Measurements from ENCODE around the gene GRID1.

Gene GRID1

DNA sequence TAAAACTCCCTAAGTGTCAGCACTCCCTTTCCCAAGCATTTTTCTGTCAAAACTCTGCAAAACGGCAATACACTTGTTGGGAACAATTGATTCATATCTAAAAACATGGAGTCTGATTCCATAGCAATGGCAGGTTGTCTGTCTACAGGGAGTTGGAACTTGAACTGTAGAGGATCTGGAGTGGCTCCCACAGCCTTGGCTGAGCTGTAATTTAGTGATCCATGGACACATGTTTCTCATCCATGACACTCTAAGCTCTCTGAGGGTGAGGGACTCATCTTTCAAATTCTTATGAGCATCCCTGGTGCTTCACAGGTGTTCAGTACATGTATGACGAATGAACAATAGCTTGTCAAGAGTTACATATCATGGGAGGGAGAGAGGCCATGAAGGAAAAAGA lies 466.1 kb downstream of the GRID1 start:
- DNase-seq = no peak

DNA sequence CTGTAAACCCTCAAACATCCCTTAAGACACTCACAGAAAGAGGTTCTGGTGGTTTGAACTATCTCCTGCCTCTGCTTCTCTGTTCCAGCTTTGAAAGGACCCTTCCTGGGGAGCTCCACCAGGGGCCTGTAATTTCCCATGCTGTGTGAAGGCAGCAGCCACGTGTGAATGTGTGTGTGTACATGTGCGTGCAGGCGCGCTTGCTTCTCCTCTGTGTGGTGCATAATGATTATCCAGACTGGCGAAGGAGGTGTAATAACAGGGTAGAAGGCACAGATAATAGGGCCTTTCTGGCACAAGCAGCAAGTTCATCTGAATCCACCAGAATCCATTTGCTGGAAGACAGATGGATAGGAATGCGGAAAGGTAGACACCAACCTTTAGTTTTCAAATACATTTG lies 466.5 kb downstream of the GRID1 start:
- DNase-seq = no peak

DNA sequence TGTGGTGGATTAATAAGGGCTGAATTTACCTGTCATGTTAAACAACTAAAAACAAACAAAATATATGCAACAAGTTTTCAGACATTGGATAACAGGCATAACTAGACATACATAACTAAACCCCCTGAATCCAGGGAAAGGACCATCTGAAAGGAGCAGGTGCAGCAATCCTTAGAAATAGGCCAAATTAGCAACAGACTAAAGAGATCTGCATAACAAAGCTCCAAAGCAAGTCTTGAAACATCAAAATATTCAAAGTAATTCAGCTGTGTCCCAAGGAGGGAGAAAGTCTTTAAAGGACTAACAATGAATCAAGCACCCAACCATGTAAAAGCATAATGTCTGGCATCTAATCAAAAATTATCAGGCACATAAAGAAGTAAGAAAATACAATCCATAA lies 475.1 kb downstream of the GRID1 start:
- no peak for DNase-seq

DNA sequence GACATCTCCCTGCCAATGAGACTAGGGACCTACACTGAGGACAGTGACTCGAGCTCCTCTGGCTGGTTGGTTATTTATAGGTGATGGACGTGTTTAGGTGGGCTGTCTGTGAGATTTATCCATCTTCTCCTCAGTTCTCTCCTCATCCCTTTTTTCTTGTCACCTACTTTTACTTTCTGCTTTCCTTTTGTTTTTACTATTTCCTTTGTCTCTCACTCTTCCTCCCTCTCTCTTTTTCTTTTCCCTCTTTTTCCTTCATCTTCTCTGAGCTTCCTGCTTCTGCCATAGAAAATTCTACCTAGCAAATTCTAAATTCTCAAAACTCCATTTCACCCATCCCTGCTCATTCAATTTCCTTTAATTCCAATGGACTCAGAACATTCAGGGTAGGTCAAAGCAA lies 478.0 kb downstream of the GRID1 start:
- DNase-seq = no peak

DNA sequence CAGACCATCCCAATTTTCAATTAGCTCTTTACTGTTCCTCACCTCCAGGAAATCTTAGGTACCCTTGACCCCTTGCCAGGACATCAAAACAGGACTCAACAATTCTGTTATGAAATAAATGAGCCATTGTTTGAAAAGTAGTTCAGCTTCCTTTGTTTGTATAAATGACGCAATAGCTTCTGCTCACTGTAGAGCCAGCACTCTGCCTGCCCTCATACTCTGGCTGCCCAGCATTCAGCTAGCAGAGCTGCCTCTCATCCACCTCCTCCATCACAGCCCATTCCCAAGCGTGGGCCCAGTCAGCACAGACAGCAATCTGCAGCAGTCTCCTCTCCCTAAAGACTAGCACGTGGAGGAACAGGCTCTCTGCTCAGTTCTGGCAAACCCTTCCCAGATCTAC lies 478.6 kb downstream of the GRID1 start:
- no peak for DNase-seq

DNA sequence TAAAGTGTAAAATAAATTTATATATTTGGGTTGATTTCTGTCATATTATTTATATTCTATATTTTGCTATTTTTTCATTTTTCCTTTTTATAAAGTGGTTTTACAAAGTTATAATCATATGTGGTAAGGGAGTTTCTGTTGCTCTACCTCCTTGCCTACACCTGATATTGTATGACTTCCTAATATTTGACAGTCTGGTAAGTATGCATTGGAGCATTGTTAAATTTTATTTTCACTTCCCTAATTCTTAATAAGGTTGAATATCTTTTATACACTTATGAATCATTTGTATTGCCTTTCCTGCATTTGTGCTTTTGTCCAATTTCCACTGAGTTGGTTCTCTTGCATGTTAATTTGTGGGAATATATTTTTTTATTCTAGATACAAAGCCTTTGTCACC lies 492.4 kb downstream of the GRID1 start:
- DNase-seq = no peak

DNA sequence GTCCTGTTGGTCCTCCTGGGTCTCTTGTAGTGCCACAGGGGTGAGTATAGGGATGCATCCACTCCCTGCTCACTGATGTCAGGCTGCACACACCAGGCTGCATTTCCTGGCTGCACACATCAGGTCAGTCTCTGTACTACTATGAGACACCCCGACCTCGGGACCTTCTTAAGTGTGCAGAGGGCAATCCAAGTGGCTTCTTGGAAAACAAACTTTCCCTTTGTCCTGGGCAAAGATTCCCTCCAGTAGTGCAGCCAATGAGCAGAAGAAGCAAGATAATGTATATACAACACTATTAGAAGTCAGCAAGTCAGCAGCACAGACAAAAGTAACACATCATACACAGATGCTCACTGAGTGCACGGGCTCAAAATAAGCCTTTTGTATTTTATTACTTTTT lies 493.5 kb downstream of the GRID1 start:
- no peak for DNase-seq

DNA sequence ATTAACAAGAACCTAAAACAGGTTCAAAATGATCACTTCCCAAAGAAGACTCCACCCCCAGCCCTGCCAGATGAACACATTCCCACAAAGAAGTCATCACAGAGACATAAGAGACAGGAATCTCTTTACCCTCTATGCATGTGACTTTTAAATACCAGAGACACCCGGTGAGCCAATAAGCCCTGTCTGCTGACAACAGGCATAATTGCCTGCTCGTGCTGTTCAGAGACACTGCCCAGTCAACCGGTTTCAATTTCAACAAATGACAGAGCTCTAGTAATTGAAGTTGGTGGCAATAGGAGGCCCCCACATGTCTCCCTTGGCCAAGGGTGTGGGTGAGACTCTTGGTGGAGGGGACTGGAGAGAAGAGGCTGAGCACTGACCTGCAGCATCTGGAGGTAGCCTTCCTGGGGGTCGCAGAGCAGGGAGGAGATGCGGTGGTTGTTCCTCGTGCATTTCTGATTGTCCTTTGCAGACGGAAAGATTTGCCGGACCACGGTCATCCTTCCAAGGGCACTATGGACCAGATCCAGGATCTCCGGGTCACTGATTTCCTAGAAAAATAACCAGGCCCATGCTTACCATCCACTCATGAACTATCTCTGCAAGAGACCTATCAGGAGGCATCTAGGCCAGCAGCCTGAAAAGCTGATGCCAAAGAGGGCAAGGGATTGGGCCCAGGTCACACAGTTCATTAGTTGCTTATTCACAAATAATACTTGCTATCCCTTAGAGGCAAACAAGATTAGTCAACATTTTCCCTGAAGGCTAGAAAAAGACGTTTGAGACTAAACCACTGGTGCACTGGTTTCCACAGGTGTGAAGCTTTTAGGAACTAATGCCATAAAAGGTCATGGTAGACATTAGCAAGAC lies 497.7 kb downstream of the GRID1 start:
- no peak for DNase-seq

DNA sequence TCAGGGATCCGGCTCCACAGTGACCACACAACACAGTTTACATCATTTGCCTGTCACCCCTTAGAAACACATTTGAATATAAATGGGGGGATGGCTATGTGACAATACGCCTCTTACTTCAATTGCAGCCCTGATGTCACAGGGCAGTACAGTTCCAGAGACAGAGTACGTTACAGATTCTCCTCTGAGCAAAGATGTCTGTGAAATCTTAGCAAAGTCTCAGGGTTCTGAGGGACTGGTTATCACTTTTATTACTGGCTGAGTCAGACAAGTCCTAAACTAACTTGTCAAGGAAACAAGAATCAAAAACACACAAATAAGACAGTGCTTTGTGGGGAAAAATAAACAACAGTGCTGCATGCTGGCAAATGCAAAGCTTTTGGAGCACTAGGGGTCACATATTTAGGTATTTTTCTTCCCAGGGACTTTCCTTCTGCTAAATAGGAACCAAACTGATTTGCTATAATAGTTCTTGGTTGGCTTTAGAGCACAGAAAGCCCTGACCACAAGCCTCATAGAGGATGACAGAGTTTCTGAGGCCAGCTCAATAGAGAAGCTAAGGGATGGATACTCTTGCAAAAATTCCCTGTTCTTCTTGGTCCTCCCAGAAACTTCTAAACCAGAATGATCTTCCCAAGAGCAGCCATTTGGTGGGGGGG lies 501.6 kb downstream of the GRID1 start:
- DNase-seq = no peak

DNA sequence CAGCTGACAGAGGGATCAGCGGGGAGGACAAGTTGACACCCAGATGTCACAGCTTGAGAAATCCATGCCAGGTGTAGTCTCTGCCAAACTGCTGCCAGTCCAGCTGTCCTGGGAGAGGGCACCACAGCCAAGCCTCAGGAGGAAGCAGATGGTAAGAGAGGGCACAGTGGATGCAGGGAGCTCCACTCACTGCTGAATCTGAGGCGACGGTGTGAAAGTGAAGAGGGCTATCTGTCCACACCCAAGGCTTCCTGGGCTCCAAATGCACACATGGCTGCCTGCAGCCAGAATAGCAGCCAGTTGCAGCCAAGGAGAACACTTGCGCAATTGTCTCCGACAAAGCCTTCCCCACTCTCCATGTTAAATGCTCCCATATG lies 502.4 kb downstream of the GRID1 start:
- no peak for DNase-seq

DNA sequence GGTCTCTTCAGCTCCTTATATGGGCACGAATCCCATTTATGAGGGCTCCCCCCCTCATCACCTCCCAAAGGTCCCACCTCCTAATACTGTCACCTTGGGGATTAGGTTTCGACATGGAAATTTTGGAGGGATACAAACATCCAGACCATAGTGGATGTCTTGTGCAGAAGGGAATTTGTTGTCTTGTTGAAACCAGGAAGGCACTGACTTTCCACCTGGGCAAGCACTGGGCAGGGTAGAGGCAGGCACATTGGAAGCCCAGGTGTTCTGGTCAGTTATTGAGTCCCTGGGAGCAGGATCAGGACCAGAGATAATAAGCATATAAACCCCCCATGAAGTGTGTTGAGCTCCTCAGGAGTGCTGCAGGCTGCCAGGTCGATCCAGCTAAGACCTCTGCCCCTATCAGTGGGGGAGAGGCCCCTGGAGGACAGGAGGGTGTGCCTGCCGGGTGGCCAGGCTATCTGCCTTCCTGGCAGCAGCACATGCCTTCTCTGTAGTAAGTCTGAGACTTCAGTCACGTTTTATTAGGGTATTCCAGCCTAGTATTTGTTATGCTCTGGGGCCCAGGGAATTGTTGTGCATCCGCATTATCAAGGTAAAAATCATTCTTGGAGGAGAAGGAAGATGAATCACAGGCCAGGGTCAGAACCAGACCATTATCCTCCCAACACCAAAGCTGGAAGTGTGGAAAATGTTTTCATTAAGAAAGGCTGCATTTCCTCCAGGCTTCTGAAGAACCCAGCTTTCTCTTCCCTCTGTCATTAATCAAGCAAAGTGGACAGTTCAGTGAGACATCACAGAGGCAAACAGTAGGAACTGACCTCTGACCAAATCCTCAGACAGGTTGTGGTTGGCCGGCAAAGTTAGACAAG lies 503.1 kb downstream of the GRID1 start:
- DNase-seq = no peak

DNA sequence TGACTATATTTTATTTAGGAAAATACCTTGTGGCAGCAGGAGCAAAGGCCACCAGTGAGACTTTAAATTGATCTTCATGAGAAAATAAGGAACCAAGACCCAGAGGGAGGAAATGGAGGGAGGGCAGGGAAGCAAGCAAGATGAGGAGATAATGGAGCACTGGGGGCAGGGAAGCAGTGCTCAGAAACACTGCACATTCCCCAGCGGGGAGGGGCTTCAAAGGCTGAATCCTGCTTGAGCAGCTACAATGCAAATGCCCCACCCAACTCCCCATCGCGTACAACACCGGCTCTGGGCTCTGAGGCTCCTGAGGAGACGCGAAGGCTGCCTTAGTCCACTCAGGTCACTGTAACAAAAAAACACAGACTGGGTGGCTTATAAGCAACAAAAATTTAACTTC lies 503.8 kb downstream of the GRID1 start:
- DNase-seq = no peak

DNA sequence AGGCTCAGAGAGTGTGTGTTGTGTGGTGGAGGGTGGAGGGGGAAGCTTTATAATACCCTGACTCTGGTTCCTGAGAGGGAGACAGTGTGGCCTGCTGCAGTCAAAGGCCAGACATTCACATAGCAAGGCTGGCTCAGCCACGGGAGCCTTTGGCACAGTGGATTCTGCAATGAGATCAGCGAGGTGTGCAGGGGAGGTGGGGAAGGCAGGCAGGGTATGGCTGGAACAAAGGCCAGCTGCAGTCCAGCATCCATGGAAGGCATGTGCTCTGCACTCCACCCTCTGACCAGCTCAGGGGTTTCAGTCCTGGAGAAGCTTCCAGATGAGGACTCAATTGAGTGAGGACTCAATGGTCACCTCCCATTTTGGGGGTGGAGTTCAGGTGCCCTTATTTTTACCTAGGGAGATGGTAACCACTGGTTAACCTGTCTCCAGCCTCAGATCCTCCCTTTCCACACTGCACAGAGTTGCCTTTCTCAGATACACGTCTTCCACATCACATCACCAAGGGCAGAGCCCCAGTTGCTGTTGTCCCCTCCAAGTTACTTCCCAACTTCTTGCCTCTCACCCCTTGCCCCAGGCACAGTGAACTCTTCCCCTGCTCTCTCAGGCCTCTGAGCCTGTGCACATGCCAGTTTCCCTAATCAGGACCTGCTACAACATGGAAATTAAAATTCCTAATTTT lies 504.9 kb downstream of the GRID1 start:
- DNase-seq = no peak

DNA sequence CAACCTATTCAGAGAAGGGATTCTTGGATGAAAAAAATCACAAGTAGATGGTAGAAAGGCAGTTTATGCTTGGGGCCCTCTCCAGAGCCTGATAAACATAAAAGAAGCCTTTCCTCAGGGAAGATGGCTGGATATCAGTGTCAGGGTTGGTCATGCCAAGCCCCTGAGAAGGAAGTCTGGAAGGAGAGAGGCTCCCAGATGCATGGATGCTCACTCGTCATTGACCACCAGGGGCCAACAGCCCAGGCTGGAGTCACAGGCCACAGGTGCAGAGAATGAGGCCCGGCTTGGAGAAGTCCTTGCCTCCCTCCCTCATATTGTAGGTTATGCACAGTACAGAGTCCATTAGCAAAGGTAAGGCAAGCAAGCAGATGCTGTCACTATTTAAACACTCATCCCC lies 506.7 kb downstream of the GRID1 start:
- DNase-seq = no peak

DNA sequence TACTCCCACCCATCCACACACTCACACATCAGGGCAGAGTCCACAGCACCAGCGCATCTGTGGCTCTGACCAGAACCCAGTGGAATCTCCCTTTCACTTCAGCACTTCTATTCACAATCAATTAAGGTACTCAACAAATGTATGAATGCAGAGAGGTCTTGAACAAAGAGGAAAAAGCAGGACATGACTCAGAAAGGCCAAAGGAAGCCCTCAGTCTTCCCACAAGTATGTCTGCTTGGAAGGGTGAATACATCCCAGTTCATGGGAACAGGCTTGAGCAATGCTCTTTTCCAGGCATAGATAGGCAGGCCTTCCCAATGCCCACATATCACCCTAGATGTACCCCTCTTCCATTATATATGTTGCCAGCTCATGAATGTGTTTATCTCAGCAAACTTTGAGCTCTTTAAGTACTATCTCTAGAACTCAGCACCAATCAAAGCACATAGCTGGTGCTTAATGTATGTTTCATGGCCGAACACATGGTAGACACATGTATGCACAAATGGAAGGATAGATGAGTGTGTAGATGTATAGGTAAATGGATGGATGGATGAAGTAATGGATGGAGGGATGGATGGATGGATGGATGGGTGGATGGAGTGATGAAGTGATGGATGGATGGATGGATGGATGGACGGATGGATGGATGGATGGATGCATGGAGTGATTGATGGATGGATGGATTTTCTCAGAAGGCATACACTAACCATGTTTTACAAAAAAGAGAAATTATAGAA lies 507.6 kb downstream of the GRID1 start:
- no peak for DNase-seq

DNA sequence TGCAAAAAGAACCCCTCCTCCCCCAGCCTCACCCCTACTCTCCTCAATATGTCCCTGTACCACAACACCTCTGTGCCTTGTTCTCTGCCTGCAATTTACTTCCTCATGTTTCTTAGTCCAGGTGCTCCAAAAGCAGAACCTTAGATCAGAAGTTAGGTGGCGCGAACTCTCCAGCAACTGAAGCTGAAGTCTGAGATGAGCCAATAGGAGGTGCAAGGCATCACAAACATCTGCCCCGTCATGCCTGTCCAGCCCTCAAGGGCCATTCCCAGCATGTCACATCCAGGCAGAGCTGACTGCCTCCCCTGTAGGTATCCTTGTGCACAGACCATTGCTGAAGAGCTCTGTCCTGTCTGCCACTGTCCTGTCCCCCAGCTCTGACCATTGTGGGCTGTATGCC lies 508.8 kb downstream of the GRID1 start:
- DNase-seq = no peak

DNA sequence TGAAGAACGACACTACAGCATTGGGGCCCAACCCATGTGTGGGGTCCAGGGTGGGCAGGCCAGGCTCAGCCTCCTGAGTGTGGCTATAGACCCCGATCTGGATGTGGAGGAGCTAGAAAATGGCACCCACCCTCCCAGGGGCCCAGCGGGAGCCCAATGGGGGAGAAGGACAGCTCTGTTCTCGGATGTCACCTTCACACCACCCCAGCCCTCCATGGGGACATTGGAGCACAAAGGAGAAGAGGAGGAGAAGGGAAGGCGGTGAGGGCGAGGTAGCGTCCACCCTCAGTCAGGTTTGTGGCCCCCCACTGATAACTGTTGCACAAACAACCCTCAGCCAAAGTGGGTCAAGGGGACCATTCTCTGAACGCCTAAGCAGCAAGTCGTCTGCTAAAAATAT lies 509.3 kb downstream of the GRID1 start:
- DNase-seq = no peak

DNA sequence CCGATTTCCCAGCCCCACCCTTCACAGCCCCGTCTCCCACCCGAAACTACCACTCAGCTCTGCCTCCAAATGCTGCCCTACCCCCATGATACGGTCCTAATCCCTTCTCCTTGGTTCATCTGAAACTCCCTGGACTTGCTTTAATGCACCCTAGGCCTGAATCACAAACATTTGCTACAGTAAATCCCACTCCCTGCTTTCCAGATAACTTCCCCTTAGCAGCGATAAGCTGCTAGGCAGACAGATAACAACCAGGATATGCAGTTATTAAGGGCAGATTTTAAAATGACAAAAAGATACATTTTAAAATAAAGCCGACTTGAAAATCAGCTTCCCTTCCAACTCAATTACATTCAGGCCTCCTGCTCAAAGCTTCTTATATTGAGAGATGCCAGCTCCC lies 514.7 kb downstream of the GRID1 start:
- DNase-seq = no peak

DNA sequence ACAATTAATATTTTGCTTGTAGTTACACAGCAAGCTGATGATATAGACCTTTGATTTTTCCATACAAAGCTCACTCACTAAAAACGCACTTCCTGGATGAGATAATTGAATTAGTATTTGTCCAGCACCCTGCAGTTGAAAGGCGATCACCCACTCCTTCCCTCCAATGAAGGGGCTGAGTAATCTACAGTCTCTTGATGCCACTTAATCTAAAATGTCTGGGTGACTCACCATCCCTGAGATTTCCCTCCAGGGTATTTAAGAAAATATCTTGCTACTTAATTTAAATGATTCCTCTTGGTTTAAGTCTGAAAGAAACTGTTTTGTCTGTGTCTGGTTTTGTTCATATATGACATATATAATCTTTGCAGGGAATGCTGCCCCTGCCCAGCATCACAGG lies 515.3 kb downstream of the GRID1 start:
- no peak for DNase-seq

DNA sequence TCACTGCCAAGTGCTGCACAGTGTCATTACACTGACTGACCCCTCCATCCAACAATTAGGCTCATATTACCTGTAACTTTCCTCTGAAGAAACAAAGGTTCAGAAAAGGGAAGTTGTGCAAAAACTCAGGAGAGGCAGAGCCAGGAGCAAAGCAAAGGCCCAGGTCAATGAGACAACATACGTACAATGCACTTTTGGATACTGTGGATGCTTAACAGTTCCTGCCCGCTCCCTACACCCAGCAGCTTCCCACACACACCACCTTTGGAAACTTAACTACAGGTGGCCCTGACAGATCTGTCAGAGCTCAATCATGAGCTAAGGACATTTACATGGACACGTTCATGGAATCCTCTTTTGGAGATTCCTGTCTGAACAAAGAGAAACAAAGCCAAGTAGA lies 515.9 kb downstream of the GRID1 start:
- no peak for DNase-seq

DNA sequence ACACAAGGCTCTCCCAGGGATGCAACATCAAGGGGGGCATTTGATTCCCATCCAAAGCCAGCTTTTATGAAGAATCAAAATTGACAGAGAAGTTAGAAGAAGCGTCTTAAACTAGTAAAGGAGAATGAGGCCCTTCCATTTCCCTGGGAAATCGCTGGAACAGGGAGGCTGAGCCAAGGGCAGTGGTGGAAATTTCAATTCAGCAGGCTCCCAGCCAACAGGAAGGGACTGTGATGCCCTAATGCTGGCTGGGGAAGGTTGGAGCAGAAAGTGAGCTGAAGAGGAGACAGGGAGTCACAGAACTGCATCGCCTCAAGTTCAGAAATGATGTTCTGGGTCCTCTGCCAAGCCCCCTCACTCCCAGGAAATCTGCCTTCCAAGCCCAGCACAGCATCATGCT lies 517.3 kb downstream of the GRID1 start:
- no peak for DNase-seq

DNA sequence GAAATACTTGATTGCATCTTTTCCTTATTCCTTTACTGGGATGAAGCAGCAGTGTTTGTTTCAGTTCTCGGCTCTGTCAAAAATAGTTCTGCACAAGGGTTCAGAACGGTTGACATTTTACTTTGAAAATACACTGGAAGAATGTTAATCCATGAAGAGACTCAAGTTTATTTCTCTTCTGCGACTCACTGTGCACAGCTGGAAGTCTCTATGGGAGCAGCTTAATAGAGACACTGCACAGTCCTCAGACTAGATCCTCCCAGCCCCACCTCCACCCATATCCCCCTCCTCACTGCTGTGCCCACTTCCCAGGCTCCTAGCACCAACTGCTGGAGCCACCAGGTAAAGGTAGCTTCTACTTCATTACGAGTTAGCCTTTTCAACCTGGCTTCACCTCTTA lies 517.8 kb downstream of the GRID1 start:
- DNase-seq = no peak
